ENCODE measurements around the gene CYFIP2. TPM values are rescaled to one million over a fixed set of nuclear protein-coding genes. Genes with fewer than 3 reads are reported as not detected.
"Not testable (repeated sequence)": the region's sequence is repeated elsewhere in the genome, so short reads cannot be mapped to it uniquely, and the experiment has no call there.

The CYFIP2 gene
- total and polyA plus RNA-seq, 4 donors, result 48.1 to 160 (median 104) TPM

DNA sequence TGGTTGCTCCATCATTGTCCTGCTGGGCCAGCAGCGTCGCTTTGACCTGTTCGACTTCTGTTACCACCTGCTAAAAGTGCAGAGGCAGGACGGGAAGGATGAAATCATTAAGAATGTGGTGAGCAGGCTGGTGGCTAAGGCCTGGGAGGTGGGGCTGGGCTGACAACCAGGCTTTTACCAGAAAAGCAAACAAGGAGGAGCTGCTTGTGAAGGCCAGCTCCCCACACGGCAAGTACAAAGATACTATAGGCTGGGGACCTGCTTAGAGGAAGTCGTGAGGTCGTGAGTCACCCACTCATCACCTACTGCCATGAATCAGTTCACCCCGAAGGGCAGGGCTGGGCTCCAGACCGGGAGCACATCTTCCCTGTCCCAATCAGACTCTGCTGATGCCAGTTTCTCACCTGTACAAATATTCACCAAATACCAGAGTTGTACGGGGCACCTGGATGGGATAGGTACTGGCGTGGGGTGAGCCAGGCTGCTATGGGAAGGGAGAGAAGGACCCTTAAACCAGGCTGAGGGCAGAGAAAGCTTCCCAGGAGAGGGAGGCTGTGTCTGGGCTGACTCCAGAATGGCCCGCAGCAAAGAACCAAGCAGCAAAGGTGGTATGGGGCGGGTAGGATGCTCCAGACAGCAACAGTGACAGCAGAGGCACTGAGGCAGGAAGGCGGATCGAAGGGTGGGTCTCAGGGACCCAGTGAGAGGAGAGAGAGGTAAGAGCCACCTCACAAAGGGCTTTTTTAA, 124.8 kb downstream of the CYFIP2 start:
- no peak overlapping the region for H3K27ac ChIP-seq (ENCODE audit: low read depth, low read length)
- no peak overlapping the region for H3K4me3 ChIP-seq (ENCODE audit: low read depth, low read length)
- no peak for DNase-seq (ENCODE audit: low read depth in 4 of 6, low spot score in 6 of 6)
- no peaks in the 10 kb centered on the region for H3K9me3 ChIP-seq (ENCODE audit: control insufficient read depth, insufficient read depth, low read length)
- H3K4me1 ChIP-seq (ENCODE audit: control insufficient read depth, insufficient read depth, low read length), result peaks cover 4% of the 10 kb centered on the region
- WGBS (ENCODE audit: insufficient coverage), result 73% methylated on average over 11 of the region's 15 CpGs
- H3K27me3 ChIP-seq (ENCODE audit: control insufficient read depth, insufficient read depth, low read length), result no peaks in the 10 kb centered on the region
- peaks cover 32% of the 10 kb centered on the region for H3K36me3 ChIP-seq (ENCODE audit: control insufficient read depth, insufficient read depth, low read length)

- Histone ChIP-seq H3K27ac (ENCODE audit: low read depth, low read length) (no peak overlapping the region), H3K4me1 (ENCODE audit: control insufficient read depth, insufficient read depth, low read length) (no peaks in the 10 kb centered on the region), H3K27me3 (ENCODE audit: control insufficient read depth, insufficient read depth, low read length) (no peaks in the 10 kb centered on the region), H3K36me3 (ENCODE audit: control insufficient read depth, insufficient read depth, low read length) (peaks cover 2% of the 10 kb centered on the region), H3K4me3 (ENCODE audit: low read depth, low read length) (no peak overlapping the region), H3K9me3 (ENCODE audit: control insufficient read depth, insufficient read depth, low read length) (no peaks in the 10 kb centered on the region)
- DNase-seq (ENCODE audit: low read depth in 4 of 6, low spot score in 6 of 6), result no peak
Observed at GRCh38 chr5:157398305-157398704, 132.4 kb downstream of the CYFIP2 start.

- WGBS (ENCODE audit: insufficient coverage), result 80% methylated on average over 3 of the region's 5 CpGs
- H3K4me3 ChIP-seq (ENCODE audit: low read depth, low read length), result no peak overlapping the region
- no peak overlapping the region for H3K27ac ChIP-seq (ENCODE audit: low read depth, low read length)
Observed at GRCh38 chr5:157400741-157401495, 135.0 kb downstream of the CYFIP2 start.

GRCh38 chr5:157415838-157416237, 149.9 kb downstream of the CYFIP2 start:
- DNase-seq (ENCODE audit: low read depth in 4 of 6, low spot score in 6 of 6), result peak in 1 of 6 donors; percentile 8
- no peak overlapping the region for H3K4me3 ChIP-seq (ENCODE audit: low read depth, low read length)
- no peaks in the 10 kb centered on the region for H3K36me3 ChIP-seq (ENCODE audit: control insufficient read depth, insufficient read depth, low read length)
- no peaks in the 10 kb centered on the region for H3K4me1 ChIP-seq (ENCODE audit: control insufficient read depth, insufficient read depth, low read length)
- no peaks in the 10 kb centered on the region for H3K27me3 ChIP-seq (ENCODE audit: control insufficient read depth, insufficient read depth, low read length)
- H3K9me3 ChIP-seq (ENCODE audit: control insufficient read depth, insufficient read depth, low read length), result no peaks in the 10 kb centered on the region
- H3K27ac ChIP-seq (ENCODE audit: low read depth, low read length), result no peak overlapping the region

More at GRCh38 chr5:157400741-157401495, 135.0 kb downstream of the CYFIP2 start:
- Histone ChIP-seq H3K9me3 (ENCODE audit: control insufficient read depth, insufficient read depth, low read length) (no peaks in the 10 kb centered on the region), H3K36me3 (ENCODE audit: control insufficient read depth, insufficient read depth, low read length) (no peaks in the 10 kb centered on the region), H3K27me3 (ENCODE audit: control insufficient read depth, insufficient read depth, low read length) (no peaks in the 10 kb centered on the region), H3K4me1 (ENCODE audit: control insufficient read depth, insufficient read depth, low read length) (no peaks in the 10 kb centered on the region)
- DNase-seq (ENCODE audit: low read depth in 4 of 6, low spot score in 6 of 6), result no peak

- H3K4me3 ChIP-seq (ENCODE audit: low read depth, low read length); H3K4me1 ChIP-seq (ENCODE audit: control insufficient read depth, insufficient read depth, low read length); H3K27me3 ChIP-seq (ENCODE audit: control insufficient read depth, insufficient read depth, low read length); DNase-seq (ENCODE audit: low read depth in 4 of 6, low spot score in 6 of 6); H3K36me3 ChIP-seq (ENCODE audit: control insufficient read depth, insufficient read depth, low read length); H3K9me3 ChIP-seq (ENCODE audit: control insufficient read depth, insufficient read depth, low read length); H3K27ac ChIP-seq (ENCODE audit: low read depth, low read length): not testable (repeated sequence)
- 98% methylated on average over 14 of the region's 30 CpGs for WGBS (ENCODE audit: insufficient coverage)
Observed at GRCh38 chr5:157419521-157419920, 153.6 kb downstream of the CYFIP2 start.

GRCh38 chr5:157429920-157430319, 164.0 kb downstream of the CYFIP2 start:
- not testable (repeated sequence) for H3K36me3 ChIP-seq (ENCODE audit: control insufficient read depth, insufficient read depth, low read length); DNase-seq (ENCODE audit: low read depth in 4 of 6, low spot score in 6 of 6); H3K27me3 ChIP-seq (ENCODE audit: control insufficient read depth, insufficient read depth, low read length); H3K9me3 ChIP-seq (ENCODE audit: control insufficient read depth, insufficient read depth, low read length); H3K27ac ChIP-seq (ENCODE audit: low read depth, low read length); H3K4me3 ChIP-seq (ENCODE audit: low read depth, low read length); H3K4me1 ChIP-seq (ENCODE audit: control insufficient read depth, insufficient read depth, low read length)
- WGBS (ENCODE audit: insufficient coverage), result 94% methylated on average over 2 of the region's 5 CpGs

GRCh38 chr5:157431544-157432200, 165.7 kb downstream of the CYFIP2 start:
- H3K9me3 ChIP-seq (ENCODE audit: control insufficient read depth, insufficient read depth, low read length), result no peaks in the 10 kb centered on the region
- DNase-seq (ENCODE audit: low read depth in 4 of 6, low spot score in 6 of 6), result peak in 3 of 6 donors; percentile 48 to 88 (median 84)
- no peak overlapping the region for H3K4me3 ChIP-seq (ENCODE audit: low read depth, low read length)
- WGBS (ENCODE audit: insufficient coverage), result 53% methylated on average over 2 of the region's 4 CpGs
- H3K4me1 ChIP-seq (ENCODE audit: control insufficient read depth, insufficient read depth, low read length), result no peaks in the 10 kb centered on the region
- H3K27ac ChIP-seq (ENCODE audit: low read depth, low read length), result no peak overlapping the region
- H3K27me3 ChIP-seq (ENCODE audit: control insufficient read depth, insufficient read depth, low read length), result no peaks in the 10 kb centered on the region
- H3K36me3 ChIP-seq (ENCODE audit: control insufficient read depth, insufficient read depth, low read length), result no peaks in the 10 kb centered on the region

- 96% methylated on average over 2 of the region's 4 CpGs for WGBS (ENCODE audit: insufficient coverage)
- no peaks in the 10 kb centered on the region for H3K4me1 ChIP-seq (ENCODE audit: control insufficient read depth, insufficient read depth, low read length)
- H3K36me3 ChIP-seq (ENCODE audit: control insufficient read depth, insufficient read depth, low read length), result no peaks in the 10 kb centered on the region
- H3K27ac ChIP-seq (ENCODE audit: low read depth, low read length), result no peak overlapping the region
- no peak overlapping the region for H3K4me3 ChIP-seq (ENCODE audit: low read depth, low read length)
- H3K9me3 ChIP-seq (ENCODE audit: control insufficient read depth, insufficient read depth, low read length), result no peaks in the 10 kb centered on the region
- DNase-seq (ENCODE audit: low read depth in 4 of 6, low spot score in 6 of 6), result no peak
- no peaks in the 10 kb centered on the region for H3K27me3 ChIP-seq (ENCODE audit: control insufficient read depth, insufficient read depth, low read length)
Observed at GRCh38 chr5:157434096-157434495, 168.2 kb downstream of the CYFIP2 start.

DNA sequence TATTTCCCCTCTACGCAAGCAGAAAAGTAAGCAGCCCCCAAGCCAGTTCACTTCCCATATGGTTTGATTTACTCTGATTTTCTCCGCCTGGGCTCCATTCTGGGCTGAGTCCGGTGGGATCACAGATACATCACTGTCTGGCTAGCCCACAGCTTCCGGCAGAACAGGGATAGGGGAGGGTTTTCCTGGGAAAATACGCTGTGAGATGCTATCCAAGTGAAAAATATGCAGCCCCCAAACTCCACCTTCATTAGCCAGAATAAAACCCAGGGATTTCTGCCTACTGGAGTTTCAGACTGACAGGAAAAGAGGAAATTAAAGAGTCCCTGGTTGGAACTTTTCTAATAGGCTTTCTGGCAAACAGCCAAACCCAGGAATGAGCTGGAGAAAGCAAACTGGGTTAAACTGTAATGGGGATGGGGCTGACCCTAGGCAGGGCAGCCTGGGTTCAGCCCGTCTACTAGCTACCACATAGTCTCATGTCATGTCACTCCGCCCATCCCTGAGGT, 177.2 kb downstream of the CYFIP2 start:
- no peaks in the 10 kb centered on the region for H3K27me3 ChIP-seq (ENCODE audit: control insufficient read depth, insufficient read depth, low read length)
- WGBS (ENCODE audit: insufficient coverage), result 67% methylated on average over 2 of the region's 7 CpGs
- no peak overlapping the region for H3K27ac ChIP-seq (ENCODE audit: low read depth, low read length)
- no peak overlapping the region for H3K4me3 ChIP-seq (ENCODE audit: low read depth, low read length)
- no peaks in the 10 kb centered on the region for H3K36me3 ChIP-seq (ENCODE audit: control insufficient read depth, insufficient read depth, low read length)
- DNase-seq (ENCODE audit: low read depth in 4 of 6, low spot score in 6 of 6), result peak in 2 of 6 donors; percentile 54 to 79
- no peaks in the 10 kb centered on the region for H3K9me3 ChIP-seq (ENCODE audit: control insufficient read depth, insufficient read depth, low read length)
- peaks cover 6% of the 10 kb centered on the region for H3K4me1 ChIP-seq (ENCODE audit: control insufficient read depth, insufficient read depth, low read length)

All from spinal cord (tissue), 10 donors.